ENCODE results near the gene FADS3.

The FADS3 gene

DNA sequence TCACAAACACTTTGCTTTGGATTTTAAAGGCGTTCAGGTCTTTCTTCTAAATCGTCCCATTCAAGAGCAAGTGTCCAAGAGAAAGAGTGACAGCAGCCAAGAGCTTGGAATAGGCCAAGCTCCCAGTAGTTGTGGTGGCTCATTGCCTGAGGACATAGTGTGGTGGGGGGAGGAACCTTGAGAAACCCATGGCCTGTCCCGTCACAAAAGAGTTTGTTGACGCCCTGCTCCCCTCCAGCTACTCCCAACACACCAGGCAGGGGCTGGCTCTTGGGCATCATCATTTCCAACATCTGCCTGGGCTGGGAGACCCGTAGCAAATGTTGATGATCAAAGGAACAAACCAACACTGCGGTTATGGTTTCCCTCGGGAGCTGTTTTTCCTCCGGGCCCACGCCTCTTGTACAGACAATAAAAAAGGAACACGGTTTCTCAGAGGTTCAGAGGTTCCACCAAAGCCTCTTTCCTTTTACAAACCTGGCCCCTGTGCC lies 20.8 kb downstream of the FADS3 start:
- DNase-seq (ENCODE audit: extremely low read depth, low read depth) = no peak
- TF ChIP-seq, protein P1, sequence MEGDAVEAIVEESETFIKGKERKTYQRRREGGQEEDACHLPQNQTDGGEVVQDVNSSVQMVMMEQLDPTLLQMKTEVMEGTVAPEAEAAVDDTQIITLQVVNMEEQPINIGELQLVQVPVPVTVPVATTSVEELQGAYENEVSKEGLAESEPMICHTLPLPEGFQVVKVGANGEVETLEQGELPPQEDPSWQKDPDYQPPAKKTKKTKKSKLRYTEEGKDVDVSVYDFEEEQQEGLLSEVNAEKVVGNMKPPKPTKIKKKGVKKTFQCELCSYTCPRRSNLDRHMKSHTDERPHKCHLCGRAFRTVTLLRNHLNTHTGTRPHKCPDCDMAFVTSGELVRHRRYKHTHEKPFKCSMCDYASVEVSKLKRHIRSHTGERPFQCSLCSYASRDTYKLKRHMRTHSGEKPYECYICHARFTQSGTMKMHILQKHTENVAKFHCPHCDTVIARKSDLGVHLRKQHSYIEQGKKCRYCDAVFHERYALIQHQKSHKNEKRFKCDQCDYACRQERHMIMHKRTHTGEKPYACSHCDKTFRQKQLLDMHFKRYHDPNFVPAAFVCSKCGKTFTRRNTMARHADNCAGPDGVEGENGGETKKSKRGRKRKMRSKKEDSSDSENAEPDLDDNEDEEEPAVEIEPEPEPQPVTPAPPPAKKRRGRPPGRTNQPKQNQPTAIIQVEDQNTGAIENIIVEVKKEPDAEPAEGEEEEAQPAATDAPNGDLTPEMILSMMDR (IDR thresholded peaks at IDR 0.05; ENCODE audit: low read depth, low read length) = no peak

DNA sequence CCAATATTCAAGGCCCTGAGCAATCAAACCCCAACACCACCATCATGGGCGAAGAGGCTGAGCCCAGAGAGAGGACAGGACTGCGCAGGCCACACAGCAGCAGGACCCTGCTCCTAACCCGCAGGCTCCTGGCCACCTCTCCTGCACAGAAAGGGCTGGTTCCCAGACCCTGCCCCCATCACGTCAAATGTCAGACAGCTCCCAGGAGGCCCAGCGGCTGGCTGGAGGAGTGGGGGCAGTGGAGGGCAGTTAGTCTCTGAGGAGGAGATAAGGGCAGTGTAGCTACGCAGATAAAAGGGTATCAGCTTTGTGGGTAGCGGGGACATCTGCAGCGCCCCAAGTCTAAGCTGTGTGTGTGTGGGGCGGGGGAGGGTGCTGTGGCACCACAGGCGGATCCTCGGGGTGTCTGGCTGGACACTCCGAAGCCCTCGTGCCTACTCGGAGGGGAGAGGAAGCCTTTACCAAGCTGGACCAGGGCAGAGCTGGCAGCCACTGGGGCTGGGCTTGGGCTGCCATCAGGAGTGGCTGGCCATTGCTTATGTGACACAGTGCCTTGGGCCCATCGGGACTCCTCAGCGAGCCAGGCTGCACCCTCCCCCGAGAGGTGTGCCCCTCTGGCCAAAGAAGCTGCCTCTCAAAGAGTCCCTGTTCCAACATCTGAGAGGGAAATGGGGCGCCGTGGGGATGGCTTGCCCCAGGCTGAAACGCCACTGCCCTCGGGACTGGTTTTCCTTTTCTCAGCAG lies 21.5 kb downstream of the FADS3 start:
- TF ChIP-seq, protein P1 (IDR thresholded peaks at IDR 0.05; ENCODE audit: low read depth, low read length) = no peak
- no peak for DNase-seq (ENCODE audit: extremely low read depth, low read depth)

DNA sequence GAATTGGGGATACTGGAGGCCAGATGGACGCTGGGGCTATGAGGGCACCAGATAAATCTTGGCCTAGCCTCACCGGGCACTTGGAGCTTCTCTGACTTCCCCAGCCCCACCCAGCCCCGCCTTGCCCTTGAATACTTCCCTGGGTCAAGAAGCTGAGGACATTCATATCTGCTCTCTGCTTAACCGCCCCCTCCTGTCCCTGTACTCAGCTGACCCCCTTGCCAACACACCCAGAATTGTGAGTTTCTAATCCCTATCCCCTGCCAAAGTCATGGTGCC lies 22.0 kb downstream of the FADS3 start:
- TF ChIP-seq, protein P1 (IDR thresholded peaks at IDR 0.05; ENCODE audit: low read depth, low read length) = no peak
- no peak for DNase-seq (ENCODE audit: extremely low read depth, low read depth)

DNA sequence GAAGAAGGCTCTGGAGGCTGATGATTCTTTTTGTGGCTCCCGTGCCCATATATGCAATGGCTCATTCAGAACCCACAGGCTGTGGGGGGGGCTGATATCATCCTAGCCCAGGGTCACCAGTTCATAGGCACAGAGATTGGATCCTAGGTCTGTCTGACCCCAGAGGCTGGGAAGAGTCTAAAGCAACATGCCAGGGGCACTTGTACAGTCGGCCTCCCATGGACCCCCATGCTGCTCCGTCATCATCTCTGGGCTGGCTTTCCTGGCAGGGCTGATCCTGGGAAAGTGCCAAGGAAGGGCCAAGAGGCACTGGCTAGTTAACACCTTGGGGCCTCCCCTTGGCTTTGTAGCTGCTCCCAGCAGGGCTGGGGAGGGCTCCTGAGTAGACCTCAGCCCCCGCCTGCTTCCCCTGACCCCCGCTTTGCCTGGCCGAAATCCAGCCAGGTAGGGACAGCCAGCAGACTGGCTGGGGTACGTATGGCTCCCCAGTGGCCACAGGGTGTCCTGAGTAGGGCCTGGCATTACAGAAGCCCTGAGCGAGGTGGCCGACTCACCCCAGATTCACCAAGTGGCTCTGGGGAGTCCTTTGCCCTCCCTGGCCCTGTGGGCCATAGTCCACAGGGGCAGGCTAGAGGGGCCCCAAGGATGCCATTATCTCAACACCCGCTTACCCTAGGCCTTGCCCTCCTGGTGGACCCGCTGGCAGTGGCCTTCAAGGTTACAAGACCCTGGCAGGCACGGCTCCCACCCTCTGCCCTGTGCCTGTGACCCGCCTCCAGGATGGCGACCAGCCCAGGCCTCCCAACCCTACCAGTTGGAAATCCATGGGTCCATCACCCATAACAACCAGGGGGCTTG lies 22.5 kb downstream of the FADS3 start:
- DNase-seq (ENCODE audit: extremely low read depth, low read depth) = no peak
- TF ChIP-seq, protein P1 (IDR thresholded peaks at IDR 0.05; ENCODE audit: low read depth, low read length) = no peak

DNA sequence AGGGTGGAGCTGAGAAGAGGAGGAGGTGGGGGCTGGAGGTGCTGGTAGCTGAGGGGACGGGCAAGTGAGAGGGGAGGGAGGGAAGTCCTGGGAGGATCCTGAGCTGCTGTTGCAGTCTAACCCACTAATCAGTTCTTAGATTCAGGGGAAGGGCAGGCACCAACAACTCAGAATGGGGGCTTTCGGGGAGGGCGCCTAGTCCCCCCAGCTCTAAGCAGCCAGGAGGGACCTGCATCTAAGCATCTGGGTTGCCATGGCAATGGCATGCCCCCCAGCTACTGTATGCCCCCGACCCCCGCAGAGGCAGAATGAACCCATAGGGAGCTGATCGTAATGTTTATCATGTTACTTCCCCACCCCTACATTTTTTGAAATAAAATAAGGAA lies 24.4 kb downstream of the FADS3 start:
- TF ChIP-seq, protein P1 (IDR thresholded peaks at IDR 0.05; ENCODE audit: low read depth, low read length) = no peak
- no peak for DNase-seq (ENCODE audit: extremely low read depth, low read depth)

DNA sequence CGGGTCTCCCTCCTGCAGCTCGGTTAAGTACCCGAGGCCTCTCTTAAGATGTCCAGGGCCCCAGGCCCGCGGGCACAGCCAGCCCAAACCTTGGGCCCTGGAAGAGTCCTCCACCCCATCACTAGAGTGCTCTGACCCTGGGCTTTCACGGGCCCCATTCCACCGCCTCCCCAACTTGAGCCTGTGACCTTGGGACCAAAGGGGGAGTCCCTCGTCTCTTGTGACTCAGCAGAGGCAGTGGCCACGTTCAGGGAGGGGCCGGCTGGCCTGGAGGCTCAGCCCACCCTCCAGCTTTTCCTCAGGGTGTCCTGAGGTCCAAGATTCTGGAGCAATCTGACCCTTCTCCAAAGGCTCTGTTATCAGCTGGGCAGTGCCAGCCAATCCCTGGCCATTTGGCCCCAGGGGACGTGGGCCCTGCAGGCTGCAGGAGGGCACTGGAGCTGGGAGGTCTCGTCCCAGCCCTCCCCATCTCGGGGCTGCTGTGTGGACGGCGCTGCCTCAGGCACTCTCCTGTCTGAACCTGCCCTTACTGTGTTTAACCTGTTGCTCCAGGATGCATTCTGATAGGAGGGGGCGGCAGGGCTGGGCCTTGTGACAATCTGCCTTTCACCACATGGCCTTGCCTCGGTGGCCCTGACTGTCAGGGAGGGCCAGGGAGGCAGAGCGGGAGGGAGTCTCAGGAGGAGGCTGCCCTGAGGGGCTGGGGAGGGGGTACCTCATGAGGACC lies 25.0 kb downstream of the FADS3 start:
- TF ChIP-seq, protein P1 (IDR thresholded peaks at IDR 0.05; ENCODE audit: low read depth, low read length) = no peak
- no peak for DNase-seq (ENCODE audit: extremely low read depth, low read depth)
